ENCODE measurements around the gene ZXDC.

ZXDC gene

GRCh38 chr3:126475413-126476114 is at the start of gene ZXDC:
Gene ZXDC, minus strand, starts transcription at chr3:126475891. Its CDS starts 26 bp downstream, at chr3:126475865.
- DNase-seq = peak; percentile 85 to 90

- DNase-seq = no peak
Observed at GRCh38 chr3:126525091-126525852, 49.6 kb upstream of the ZXDC start.

GRCh38 chr3:126524429-126524988 is 48.8 kb upstream of the ZXDC start:
- no peak for DNase-seq

GRCh38 chr3:126523745-126524428 is 48.2 kb upstream of the ZXDC start, which contains the start of gene CHST13:
Gene CHST13, plus strand, starts transcription at chr3:126524155. Its CDS starts 178 bp downstream, at chr3:126524333.
- no peak for DNase-seq

GRCh38 chr3:126522363-126522788 is 46.7 kb upstream of the ZXDC start:
- peak; percentile 19 to 29 for DNase-seq

GRCh38 chr3:126521122-126521891 is 45.6 kb upstream of the ZXDC start:
- DNase-seq = no peak

- DNase-seq = no peak
Observed at GRCh38 chr3:126519506-126520455, 44.1 kb upstream of the ZXDC start.

GRCh38 chr3:126518779-126519177 is 43.1 kb upstream of the ZXDC start:
- no peak for DNase-seq

GRCh38 chr3:126517986-126518778 is 42.5 kb upstream of the ZXDC start:
- no peak for DNase-seq

- no peak for DNase-seq
Observed at GRCh38 chr3:126517291-126517951, 41.7 kb upstream of the ZXDC start, which contains the start of gene UROC1. Gene UROC1, minus strand, starts transcription at chr3:126517773. Its CDS starts 54 bp downstream, at chr3:126517719.

GRCh38 chr3:126516936-126517290 is 41.2 kb upstream of the ZXDC start:
- no peak for DNase-seq

GRCh38 chr3:126516152-126516935 is 40.7 kb upstream of the ZXDC start:
- DNase-seq = no peak

- DNase-seq = no peak
Observed at GRCh38 chr3:126515066-126515706, 39.5 kb upstream of the ZXDC start.

GRCh38 chr3:126514161-126514560 is 38.5 kb upstream of the ZXDC start:
- DNase-seq = no peak

GRCh38 chr3:126512916-126513650 is 37.4 kb upstream of the ZXDC start:
- DNase-seq = no peak

GRCh38 chr3:126512026-126512425 is 36.3 kb upstream of the ZXDC start:
- DNase-seq = no peak

- no peak for DNase-seq
Observed at GRCh38 chr3:126511291-126511690, 35.6 kb upstream of the ZXDC start.

Measured in activated CD4-positive, alpha-beta T cell treated with anti-CD3 and anti-CD28 coated beads, Interleukin-2, amount 50 U/mL, for 4 hours (primary cell).